DMS153 (cell line): Measurements from ENCODE around the gene MAP2K7.
A peak's percentile ranks its signal among the peaks of the same experiment; 100 is the strongest.

Experiments
- DNase-seq: peaks from one replicate; lab custom pipeline; 2025; lab: John Stamatoyannopoulos, UW

MAP2K7 gene

DNA sequence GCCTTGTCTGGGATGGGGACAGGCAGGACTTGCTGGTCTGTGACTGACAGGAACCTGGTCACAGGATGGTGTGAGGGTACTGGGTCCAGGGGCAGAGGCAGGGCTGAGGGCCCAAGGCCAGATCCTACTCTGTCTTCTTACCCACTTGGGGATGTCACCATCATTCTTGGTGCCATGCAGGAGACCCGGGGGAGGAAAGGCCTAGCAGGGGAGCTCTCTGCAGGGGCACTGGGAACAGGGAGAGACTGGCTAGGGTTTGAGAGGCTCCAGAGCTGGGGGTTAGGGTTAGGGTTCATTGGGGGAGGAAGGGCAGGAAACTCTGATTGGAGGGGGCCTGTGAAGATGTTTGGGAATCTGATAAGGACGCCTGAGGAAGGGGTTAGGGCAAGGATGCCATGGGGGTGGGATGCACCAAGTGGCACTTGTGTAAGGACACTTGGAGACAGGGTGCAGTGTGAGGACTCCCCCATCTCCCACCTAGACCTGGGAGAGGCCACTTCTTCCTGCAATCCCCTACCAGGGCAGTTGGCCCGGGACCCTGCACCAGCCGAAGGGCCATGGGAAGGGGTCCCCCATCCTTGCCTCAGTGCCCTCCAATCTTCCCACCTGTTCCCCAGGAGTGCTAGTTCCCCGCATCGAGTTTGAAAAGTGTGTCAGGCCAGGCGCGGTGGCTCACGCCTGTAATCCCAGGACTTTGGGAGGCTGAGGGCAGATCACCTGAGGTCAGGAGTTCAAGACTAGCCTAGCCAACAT is 36.4 kb upstream of the MAP2K7 start:
- no peak for DNase-seq

DNA sequence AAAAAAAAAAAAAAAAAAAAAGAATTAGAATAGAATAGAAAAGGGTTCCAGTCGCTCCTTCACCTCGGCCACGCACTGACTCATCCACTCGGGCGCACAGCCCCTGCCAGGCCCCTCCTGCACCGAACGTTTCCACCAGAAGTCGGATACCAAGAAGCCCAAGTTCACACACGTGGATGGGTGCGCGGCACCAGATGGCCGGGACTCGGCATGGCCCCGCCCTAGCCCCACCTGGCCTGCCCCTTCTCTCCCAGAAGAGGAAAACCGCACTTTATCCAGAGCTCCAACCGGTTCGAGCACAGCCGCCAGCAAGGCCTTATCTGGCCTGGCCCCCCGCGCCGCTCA is 35.4 kb upstream of the MAP2K7 start:
- DNase-seq, result no peak

DNA sequence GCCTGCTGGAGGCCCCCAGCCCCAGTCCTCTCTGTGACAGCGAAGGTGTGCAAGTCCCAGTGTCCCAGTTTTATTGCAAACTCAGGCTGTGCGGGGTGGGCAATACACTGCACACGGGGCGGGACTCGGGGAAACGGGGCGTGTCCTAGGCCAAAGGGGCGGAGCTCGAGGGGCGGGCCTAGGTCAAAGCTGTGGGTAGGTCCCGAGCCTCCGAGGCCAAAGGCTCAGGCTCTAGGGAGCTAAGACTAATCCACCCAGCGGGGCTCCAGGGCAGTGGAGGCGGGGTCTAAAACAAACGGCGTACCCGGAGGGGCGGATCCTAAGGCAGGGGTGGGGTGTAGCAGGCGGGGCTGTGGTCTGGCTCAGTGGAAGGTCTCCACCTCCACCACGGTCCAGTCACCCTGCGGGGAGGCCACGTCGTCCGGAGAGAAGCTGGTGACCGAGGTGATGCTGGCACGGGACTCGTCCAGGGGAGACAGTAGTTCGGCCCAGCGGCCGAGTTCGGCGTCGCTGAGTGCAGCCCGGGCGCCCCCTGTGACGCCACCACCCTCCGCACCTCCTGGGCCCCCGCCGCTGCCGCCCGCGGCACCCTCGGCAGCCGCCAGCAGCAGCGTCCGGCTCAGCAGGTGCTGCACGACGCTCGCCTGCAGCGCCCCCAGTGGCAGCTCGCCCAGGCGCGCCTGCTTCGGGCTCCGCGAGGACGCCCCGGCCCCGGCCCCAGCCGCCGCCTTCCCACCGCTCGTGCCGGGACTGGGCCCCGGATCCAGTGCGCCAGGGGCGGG is 34.8 kb upstream of the MAP2K7 start:
- DNase-seq, result no peak

DNA sequence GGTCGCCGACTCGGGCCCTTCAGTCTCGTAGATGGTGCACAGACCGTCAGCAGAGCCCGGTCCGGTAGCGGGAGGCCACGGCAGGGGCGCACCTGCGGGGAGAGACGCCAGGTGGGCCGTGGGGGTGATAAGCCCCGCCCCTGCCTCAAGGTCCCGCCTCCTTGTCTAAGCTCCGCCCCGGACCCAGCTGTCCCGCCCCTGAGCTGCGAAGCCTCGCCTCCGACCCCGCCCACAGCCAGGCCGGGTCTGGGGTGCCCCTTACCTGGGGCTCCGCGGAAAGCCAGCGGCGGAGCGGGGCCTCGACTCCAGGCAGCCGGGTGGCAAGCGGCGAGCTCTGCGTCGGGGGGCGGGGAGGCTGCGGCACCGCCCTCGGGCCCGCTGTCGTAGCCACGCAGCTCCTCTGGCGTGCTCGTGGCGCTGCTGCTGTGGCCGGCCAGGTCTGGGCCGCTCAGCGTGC is 34.2 kb upstream of the MAP2K7 start:
- DNase-seq, result no peak

DNA sequence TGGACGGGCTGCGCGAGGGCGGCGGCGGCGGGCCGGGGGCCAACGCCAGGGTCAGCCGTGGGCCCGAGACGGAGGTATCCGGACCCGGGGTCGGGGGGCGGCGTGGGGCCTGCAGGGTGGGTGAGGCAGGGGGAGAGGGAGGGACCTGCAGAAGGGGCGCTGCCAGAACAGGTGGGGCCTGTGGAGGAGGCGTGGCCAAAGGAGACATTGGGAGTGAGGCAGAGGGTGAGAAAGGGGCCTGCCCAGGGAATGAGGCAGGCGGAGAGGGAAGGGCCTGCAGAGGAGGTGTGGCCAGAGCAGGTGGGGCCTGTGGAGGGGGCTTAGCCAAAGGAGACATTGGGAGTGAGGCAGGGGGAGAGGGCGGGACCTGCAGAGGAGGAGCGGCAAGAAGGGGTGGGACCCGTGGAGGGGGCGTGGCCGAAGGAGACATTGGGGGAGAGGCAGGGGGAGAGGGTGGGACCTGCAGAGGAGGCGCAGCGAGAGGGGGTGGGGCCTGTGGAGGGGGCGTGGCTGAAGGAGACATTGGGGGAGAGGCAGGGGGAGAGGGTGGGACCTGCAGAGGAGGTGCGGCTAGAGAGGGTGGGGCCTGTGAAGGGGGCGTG is 33.7 kb upstream of the MAP2K7 start:
- peak; percentile 18 for DNase-seq

DNA sequence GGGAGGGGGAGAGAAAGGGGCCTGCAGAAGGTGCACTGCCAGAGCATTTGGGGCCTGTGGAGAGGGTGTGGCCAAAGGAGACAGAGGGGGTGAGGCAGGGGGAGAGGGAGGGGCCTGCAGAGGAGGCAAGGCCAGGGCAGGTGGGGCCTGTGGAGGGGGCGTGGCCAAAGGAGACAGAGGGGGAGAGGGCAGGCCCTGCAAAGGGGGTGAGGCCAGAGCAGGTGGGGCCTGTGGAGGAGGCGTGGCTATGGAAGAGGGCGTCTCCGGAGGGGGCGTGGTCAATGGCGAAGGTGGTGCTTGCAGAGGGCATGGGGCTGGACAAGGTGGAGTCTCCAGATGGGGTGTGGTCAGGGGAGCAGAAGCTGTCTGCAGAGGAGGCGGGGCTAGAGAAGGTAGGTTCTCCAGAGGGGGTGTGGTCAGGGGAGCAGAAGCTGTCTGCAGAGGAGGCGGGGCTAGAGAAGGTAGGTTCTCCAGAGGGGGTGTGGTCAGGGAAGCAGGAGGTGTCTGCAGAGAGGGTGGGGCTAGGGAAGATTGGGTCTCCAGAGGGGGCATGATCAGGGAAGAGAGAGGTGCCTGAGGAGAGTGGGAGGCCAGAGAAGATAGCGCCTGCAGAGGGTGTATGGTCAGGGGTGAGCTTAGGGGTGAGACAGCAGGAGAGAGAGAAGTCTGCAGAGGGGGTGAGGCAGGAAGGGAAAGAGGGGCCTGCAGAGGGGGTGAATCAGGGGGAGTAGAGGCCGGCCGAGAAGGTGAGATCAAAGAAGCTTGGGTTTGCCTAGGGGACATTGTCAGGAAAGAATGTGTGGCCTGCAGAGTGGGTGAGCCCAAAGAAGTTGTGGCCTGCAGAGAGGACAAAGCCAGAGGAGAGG is 32.9 kb upstream of the MAP2K7 start:
- DNase-seq, result peak; percentile 81

DNA sequence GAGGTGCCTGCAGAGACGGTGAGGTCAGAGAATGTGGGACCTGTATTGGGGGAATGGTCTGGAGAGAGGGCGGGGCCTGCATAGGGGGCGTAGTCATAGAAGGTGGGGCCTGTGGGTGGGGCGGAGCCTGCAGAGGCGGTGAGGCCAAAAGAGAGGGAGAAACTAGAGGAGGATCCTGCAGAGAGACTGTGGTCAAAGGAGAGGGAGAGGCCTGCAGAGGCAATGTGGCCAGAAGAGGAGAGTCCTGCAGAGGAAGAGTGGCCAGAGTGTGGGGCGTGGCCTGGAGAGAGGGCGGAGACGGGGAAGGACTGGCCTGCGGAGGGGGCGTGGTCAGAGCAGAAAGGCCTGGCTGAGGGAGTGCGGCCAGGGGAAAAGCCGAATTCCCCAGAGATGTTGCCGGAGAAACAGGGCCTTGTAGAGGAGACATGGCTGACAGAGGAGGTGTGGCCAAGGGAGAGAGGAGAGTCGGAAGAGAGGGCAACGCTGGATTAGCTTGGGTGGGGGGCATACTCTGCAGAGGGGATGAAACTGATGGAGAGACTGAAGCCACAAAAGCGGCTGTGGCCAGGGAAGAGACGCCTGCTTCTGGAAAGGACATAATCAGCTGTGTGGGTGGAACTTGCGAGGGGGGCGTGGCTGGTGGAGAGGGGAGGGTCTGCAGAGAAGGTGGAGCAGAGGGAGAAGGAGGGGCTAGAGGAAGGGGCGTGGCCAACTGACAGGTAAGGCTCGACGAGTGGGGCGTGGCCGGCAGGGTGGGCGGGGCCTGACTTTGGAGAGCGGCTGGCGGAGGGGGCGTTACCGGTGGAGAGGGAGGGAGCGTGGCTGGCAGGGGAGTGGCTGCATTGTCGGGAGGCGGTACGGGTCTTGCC is 32.0 kb upstream of the MAP2K7 start:
- peak; percentile 94 for DNase-seq

DNA sequence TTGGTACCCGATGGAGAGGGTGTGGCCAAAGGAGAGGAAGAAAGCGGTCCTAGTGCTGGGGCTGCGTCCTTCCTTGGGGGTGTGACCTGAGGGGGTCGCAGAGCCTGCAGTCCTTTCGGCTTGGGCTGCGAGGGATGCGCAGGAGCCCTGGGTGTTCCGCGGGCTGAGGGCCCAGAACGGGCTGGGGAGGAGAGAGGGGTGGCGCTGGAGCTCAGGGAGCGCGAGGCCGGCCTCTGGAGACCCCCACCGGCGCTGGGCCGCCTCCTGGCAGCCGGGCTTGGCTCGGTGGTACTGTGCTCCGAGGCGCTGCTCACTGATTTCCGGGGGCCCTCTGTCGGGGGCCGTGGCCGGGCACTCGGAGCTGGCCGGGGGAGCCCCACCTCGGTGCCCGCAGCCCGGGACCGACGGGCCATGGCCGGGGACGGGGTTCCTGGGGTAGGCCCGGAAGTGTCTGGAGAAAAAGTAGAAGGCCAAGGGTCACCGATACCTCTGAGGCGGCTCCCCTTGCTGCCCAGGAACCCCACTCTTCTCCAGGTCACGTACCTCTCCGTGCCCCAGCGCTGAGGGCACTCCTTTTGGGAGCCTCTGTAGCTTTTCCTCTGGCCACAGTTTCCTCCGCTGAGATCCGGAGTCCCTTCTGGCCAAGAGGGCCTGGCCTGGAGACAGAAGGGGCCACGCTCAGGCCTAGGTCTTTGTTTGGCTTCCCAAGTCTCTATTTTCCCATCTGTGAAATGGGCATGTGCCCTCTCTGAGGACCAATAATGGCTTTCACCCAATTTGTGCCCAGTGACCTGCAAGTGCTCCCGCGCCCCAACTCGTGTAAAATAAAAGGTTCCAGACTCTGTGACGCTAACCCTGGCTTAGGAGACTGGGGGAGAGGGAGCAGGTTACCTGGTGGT is 31.1 kb upstream of the MAP2K7 start:
- DNase-seq, result no peak

DNA sequence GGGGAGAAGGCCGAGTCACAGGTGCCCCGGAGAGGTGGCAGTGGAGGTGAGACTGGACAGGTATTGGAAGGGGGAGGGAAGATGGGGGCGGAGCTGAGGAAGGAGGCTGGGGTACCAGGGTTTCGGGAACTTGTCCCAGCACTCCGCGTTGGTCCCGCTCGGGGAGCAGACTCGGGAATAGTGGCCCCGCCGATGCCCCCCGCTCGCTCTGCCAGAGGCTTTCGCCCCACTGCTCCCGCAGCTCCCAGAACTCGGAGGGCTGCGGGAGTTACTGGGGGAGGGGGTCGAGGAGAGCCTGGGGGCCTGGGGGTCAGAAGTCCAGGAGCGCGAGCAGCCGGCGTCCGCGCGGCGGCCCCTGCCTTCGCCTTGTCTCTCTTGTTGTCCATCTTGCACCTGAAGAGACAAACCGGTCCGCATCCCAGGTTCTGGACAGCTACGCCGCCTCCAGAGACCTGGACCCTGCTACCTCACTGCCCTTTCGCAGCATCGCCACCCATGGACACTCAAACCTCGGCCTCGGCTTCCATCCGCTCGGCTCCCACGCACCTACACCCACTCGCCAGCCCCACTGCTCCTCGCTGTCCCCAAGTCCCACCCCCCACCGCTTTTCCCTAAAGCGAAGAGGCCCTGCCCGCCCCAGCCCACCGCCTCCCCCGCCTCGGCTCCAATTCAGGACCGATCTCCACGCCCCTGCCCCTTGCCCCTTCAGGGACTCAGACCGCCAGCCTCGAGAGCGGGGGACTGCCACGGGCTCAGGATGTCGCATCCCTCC is 30.2 kb upstream of the MAP2K7 start:
- DNase-seq, result no peak

DNA sequence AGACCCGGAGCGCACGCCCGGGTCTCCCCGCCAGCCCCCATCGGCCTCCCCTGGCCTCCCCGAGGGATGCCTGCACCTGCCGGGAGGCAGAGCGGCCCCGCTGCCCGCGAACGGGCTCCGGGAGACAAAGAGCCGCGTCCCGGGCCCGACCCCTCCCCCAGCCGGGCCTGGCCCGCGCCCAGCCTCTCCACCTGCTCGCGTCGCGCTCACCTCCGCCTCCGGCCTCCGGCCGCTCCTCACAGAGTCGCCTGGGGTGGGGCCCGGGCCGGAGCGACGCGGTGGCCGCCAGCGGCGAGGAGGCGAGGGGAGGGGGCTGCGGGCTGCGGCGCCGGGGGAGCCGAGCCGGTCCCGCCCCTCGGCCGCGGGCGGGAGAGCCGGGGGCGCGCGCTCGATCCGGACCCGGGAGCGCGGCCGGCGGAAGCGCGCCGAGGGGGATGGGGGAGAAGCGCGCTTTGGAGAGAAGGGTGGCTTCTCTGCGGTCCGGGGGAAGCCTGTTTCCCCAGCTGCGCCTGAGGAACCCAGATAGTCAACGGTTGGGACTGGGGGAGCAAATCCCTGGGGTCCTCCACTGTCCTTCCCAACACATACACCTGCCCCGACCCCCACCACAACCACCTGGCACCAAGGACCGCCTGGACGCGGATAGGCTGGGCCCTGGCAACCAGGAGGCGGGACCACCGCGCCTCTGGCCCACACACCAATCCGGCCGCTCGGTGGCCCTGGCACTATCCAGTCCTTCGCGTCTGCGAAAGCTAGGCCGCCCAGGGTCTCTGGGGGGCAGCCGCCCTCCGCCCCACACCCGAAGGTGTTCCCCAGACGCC is 29.4 kb upstream of the MAP2K7 start, which contains the start of gene PRR36:
Gene PRR36 (minus strand): TSS at position 315 of the 821 bp plus-strand sequence. CDS start 701 bp downstream, outside the sequence.
- peak; percentile 80 for DNase-seq

DNA sequence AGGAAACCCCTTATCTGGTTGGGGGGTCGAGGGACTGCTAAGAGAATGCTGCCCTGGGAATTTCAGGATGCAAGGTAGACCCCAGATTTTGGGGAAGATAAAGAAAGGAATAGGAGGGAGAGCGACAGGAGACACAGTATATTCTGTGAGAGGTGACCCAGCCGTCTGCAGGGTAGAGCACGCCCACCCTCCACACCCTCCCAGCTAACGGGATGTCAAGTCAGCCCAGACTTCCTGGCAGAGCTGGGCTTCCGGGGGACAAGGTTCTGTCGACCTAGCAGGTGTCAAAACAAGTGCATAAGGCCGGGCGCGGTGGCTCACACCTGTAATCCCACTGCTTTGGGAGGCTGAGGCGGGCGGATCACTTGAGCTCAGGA is 28.8 kb upstream of the MAP2K7 start:
- no peak for DNase-seq

DNA sequence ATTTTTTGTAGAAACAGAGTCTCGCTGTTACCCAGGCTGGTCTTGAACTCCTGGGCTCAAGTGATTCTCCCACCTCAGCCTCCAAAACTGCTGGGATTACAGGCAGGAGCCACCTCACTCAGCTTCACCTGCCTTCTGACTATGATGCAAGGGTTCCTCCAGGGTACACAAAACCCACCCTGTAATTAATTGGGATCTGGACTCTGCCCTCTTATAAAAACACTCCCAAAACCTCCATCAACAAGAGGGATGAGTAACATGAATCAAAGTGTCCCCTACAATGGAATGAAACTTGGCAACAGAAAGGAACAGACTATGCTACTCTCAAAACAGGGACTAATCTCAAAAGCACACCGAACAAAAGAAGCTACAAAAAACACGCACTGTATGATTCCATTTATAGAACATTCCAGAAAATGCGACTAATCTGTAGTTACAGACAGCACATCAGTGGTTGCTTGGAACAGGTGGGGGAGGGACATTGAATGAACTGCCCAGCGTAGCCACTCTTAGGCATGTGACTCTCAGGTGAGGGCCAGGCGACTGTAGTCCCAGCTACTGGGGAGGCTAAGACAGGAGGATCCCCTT is 26.3 kb upstream of the MAP2K7 start:
- no peak for DNase-seq

DNA sequence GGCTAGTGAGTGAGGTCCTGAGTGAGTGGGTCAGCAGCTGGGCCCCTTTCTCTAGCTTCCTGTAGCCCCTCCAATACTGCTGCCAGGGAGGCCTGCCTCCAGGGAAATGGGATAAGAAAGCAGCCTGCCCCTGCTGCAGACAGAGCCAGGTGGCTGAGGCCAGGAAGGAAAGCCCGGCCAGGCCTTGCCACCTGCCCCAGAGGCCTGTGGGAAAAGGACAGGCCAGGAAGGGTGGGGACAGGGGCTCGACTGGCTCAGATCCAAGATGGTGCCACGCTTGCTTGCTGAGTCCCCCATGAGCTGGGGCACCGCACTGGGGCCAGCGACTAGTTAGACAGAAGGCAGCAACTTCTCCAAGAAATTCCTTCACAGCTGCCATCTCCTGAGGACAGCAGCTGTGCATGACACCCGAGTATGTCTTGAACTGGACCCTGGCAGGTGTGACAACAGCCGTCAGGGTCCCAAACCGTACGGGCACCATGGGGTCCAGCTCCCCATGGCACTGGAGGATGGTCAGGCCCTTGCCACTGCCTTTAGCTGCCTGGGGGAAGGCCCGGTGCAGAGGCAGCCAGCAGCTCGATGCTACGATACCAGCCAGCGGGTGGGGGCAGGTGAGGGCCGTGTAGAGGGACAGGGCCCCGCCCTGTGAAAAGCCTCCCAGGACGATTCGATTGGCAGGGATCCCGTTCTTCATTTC is 24.4 kb upstream of the MAP2K7 start:
- no peak for DNase-seq

DNA sequence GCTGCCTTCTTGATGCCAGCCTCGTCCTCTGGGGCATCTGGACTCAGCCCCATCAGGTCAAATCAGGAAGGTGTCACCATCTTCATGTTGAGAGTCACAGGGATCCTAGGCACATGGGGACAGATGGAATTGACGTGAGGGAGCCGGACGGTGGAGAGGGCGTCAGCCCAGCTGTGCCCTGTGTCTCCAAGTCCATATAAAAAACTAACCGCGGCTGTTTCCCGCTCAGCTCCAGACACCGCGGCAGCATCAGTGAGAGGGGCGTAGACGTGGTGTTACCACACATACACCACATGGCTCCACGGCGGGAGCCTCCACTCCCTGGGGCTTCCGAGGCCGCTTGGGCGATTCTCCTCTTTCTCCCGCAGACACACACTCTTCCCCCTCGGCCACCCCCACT is 23.8 kb upstream of the MAP2K7 start:
- DNase-seq, result no peak

DNA sequence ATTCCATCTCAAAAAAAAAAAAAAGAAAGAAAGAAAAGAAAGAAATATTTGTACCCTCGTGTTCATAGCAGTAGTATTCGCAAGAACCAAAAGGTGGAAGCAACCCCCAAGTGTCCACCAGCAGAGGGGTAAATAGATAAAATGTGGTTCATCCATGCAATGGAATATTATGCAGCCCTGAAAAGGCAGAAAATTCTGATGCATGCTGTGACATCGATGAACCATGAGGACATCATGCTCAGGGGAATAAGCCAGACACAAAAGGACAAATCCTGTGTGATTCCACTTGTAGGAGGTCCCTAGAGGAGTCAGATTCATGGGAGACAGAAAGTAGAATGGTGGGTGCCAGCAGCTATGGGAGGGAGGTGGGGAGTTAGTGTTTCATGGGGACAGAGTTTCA is 21.8 kb upstream of the MAP2K7 start:
- no peak for DNase-seq

DNA sequence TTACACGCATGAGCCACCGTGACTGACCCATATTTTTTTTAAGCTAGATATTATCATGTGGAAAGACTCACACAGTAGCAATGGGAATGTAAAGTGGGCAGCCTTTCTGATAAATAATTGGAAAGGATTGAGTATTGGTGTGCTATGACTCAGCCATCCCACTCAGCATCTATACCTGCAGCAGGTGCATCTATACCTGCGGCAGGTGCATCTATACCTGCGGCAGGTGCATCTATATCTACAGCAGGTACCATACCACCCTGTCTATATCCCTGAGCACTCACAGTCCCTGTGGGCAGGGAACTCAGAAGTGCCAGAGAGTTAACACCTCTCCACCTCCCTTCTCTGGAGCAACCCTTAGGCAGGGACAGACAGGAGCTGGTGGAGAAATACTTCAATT is 20.6 kb upstream of the MAP2K7 start:
- no peak for DNase-seq

DNA sequence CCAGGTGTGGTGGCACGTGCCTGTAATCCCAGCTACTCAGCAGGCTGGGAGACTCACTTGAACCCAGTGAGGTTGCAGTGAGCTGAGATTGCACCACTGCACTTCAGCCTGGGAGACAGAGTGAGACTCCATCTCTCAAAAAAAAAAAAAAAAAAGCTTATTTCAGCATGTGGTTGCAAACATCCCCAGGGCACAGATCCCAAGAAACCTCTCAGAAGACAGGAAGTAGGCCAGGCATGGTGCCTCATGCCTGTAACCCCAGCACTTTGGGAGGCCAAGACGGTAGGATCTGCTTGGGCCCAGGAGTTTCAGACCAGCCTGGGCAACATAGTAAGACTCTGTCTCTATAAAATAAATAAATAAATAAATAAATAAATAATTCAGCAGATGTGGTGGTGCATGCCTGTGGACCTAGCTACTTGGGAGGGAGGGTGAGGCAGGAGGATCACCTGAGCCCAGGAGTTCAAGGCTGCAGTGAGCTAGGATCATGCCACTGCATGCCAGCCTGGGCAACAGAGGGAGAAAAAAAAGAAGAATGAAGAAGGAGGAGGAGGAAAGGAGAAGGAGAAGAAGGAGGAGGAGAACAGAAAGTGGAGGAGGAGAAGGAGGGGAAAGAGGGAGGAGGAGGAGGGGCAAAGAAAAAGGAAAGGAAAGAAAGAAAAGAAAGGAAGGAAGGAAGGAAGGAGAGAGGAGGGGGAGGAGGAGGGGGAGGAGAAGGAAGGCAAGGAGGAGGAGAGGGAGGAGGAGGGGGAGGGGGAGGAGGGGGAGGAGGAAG is 19.7 kb upstream of the MAP2K7 start:
- no peak for DNase-seq
